ENCODE measurements around the gene FBXL22.

DNA sequence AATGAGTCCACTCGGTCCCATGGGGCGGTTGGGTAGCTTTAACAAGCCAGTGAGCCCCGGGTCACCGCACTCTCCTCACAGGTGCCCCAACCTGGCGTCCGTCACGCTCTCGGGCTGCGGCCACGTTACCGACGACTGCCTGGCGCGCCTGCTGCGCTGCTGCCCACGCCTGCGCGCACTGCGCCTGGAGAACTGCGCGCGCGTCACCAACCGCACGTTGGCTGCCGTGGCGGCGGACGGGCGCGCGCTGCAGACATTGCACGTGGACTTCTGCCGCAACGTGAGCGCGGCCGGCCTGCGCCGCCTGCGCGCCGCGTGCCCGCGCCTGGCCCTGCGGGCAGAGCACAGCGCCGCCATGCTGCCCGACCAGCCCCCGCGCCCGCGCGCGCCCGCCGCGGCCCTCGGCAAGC, 3.4 kb downstream of the FBXL22 start:
- TF ChIP-seq, protein P1, sequence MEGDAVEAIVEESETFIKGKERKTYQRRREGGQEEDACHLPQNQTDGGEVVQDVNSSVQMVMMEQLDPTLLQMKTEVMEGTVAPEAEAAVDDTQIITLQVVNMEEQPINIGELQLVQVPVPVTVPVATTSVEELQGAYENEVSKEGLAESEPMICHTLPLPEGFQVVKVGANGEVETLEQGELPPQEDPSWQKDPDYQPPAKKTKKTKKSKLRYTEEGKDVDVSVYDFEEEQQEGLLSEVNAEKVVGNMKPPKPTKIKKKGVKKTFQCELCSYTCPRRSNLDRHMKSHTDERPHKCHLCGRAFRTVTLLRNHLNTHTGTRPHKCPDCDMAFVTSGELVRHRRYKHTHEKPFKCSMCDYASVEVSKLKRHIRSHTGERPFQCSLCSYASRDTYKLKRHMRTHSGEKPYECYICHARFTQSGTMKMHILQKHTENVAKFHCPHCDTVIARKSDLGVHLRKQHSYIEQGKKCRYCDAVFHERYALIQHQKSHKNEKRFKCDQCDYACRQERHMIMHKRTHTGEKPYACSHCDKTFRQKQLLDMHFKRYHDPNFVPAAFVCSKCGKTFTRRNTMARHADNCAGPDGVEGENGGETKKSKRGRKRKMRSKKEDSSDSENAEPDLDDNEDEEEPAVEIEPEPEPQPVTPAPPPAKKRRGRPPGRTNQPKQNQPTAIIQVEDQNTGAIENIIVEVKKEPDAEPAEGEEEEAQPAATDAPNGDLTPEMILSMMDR (IDR thresholded peaks at IDR 0.05; ENCODE audit: insufficient read depth, low read length) = no peak
- TF ChIP-seq, protein P2, sequence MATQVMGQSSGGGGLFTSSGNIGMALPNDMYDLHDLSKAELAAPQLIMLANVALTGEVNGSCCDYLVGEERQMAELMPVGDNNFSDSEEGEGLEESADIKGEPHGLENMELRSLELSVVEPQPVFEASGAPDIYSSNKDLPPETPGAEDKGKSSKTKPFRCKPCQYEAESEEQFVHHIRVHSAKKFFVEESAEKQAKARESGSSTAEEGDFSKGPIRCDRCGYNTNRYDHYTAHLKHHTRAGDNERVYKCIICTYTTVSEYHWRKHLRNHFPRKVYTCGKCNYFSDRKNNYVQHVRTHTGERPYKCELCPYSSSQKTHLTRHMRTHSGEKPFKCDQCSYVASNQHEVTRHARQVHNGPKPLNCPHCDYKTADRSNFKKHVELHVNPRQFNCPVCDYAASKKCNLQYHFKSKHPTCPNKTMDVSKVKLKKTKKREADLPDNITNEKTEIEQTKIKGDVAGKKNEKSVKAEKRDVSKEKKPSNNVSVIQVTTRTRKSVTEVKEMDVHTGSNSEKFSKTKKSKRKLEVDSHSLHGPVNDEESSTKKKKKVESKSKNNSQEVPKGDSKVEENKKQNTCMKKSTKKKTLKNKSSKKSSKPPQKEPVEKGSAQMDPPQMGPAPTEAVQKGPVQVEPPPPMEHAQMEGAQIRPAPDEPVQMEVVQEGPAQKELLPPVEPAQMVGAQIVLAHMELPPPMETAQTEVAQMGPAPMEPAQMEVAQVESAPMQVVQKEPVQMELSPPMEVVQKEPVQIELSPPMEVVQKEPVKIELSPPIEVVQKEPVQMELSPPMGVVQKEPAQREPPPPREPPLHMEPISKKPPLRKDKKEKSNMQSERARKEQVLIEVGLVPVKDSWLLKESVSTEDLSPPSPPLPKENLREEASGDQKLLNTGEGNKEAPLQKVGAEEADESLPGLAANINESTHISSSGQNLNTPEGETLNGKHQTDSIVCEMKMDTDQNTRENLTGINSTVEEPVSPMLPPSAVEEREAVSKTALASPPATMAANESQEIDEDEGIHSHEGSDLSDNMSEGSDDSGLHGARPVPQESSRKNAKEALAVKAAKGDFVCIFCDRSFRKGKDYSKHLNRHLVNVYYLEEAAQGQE (IDR thresholded peaks at IDR 0.05; ENCODE audit: insufficient replicate concordance, low read depth) = no peak
- TF ChIP-seq GABPA (IDR thresholded peaks at IDR 0.05; ENCODE audit: low read depth) = no peak
